IPS-NIHi11 (cell line): ENCODE results near the gene ZSCAN10.

Experiments
- DNase-seq: peaks from one replicate; pipeline ENCODE4 v3.0.0; 2012; ENCODE audit warnings: mixed read lengths, low spot score

Gene ZSCAN10

GRCh38 chr16:3134338-3135125, 35.4 kb upstream of the ZSCAN10 start, which contains the start of gene ZNF213:
Gene ZNF213 (plus strand): TSS chr16:3135029. CDS start chr16:3137281, 2,252 bp downstream.
- DNase-seq, result peak; percentile 90

GRCh38 chr16:3133844-3134243, 34.8 kb upstream of the ZSCAN10 start:
- no peak for DNase-seq

GRCh38 chr16:3131755-3132377, 32.8 kb upstream of the ZSCAN10 start:
- DNase-seq, result peak; percentile 44

GRCh38 chr16:3129137-3130131, 30.3 kb upstream of the ZSCAN10 start:
- DNase-seq, result peak; percentile 35

- DNase-seq, result no peak
These were observed 28.7 kb upstream of the ZSCAN10 start for GRCh38 chr16:3127745-3128144.

GRCh38 chr16:3123986-3124886, 25.1 kb upstream of the ZSCAN10 start:
- peak; percentile 93 for DNase-seq

GRCh38 chr16:3122926-3123570, 24.0 kb upstream of the ZSCAN10 start:
- DNase-seq, result no peak

GRCh38 chr16:3121851-3122467, 22.9 kb upstream of the ZSCAN10 start:
- DNase-seq, result no peak

- DNase-seq, result peak; percentile 2
These were observed 21.3 kb upstream of the ZSCAN10 start for GRCh38 chr16:3120435-3120834.

- DNase-seq, result peak; percentile 2
These were observed 20.8 kb upstream of the ZSCAN10 start for GRCh38 chr16:3119701-3120408.

GRCh38 chr16:3119286-3119685, 20.2 kb upstream of the ZSCAN10 start:
- DNase-seq, result peak; percentile 6

- DNase-seq, result peak; percentile 5
These were observed 19.8 kb upstream of the ZSCAN10 start for GRCh38 chr16:3118846-3119245.

- peak; percentile 2 for DNase-seq
These were observed 19.2 kb upstream of the ZSCAN10 start for GRCh38 chr16:3118204-3118790.

GRCh38 chr16:3115561-3115960, 16.5 kb upstream of the ZSCAN10 start:
- DNase-seq, result no peak

GRCh38 chr16:3115003-3115402, 15.9 kb upstream of the ZSCAN10 start:
- DNase-seq, result no peak

- DNase-seq, result no peak
These were observed 14.8 kb upstream of the ZSCAN10 start for GRCh38 chr16:3113765-3114479.

GRCh38 chr16:3112881-3113574, 13.9 kb upstream of the ZSCAN10 start:
- no peak for DNase-seq
